ENCODE measurements around the gene CRTC1.
"Not testable (repeated sequence)": the region's sequence is repeated elsewhere in the genome, so short reads cannot be mapped to it uniquely, and the experiment has no call there.

Gene CRTC1

GRCh38 chr19:18669883-18670282 lies 13.6 kb upstream of the CRTC1 start:
- no peak for DNase-seq

- DNase-seq, result no peak
Observed at GRCh38 chr19:18670312-18670711, 13.2 kb upstream of the CRTC1 start.

- DNase-seq, result no peak
Observed at GRCh38 chr19:18671303-18672043, 12.0 kb upstream of the CRTC1 start.

GRCh38 chr19:18672044-18672451 lies 11.4 kb upstream of the CRTC1 start:
- DNase-seq, result no peak

DNA sequence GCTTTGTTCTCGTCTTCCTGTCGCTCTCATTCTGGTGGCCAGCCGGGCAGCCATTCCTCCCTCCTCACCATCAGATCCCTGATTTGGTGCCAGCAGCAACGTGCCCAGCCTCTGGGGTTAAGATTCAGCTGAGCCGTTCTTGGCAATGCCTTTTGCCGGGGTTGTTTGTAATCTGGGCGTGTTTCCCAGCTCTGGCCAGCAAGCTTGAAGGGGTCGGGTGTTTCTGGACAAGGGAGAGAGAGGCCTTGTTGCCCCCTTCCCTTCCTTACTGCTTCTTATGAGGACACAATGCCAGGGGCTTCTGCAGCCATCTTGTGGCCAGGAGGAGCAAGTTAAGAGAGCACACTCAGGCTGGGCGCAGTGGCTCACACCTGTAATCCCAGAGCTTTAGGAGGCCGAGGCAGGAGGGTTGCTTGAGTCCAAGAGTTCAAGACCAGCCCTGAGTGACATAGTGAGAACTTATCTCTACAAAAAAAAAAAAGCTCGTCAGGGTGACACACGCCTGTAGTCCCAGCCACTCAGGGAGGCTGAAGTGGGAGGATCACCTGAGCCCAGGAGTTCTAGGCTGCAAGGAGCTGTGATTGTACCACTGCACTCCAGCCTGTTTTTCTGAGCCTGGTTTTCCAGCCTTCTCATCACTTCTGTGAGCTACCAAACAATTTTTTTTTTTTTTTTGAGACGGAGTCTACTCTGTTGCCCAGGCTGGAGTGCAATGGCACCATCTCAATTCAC lies 10.7 kb upstream of the CRTC1 start:
- DNase-seq, result no peak

DNA sequence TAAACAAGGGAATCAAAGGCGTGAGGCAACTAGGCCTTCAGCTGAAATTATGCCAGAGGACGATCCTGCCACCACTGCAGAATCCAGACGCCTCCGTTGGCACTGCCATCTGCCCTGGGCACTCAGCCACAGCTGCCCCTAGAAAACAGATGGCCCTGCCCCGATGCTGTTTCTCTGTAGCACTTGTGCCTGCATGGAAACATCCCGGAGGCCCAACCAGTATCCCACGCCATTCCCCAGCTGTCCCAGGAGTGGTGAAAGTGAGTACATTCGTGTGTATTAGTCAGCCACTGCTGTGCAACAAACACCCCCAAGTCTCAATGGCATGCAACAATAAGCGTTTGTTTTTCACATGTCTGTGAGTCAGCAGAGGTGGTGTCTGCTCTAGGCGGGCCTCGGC lies 8.9 kb upstream of the CRTC1 start:
- DNase-seq, result no peak

DNA sequence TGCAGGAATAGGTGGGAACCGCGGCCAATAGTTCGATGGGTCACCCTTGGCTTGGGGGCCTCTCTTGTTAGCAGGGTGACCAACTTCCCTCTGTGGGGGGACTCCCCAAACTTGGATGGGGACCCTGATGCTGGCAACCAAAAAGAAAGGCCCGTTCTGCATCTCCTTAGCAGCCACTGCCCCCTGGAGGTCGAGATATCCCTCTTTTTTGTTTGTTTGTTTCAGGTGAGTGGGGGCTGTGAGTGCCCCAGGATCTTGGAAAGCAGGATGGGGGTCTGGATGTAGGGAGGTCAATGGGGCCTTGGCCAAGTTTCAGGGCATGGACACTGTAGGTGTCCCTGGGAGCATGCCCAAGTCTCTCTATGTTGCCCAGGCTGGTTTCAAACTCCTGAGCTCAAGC lies 7.7 kb upstream of the CRTC1 start:
- DNase-seq, result no peak

GRCh38 chr19:18676692-18677091 lies 6.8 kb upstream of the CRTC1 start:
- no peak for DNase-seq

DNA sequence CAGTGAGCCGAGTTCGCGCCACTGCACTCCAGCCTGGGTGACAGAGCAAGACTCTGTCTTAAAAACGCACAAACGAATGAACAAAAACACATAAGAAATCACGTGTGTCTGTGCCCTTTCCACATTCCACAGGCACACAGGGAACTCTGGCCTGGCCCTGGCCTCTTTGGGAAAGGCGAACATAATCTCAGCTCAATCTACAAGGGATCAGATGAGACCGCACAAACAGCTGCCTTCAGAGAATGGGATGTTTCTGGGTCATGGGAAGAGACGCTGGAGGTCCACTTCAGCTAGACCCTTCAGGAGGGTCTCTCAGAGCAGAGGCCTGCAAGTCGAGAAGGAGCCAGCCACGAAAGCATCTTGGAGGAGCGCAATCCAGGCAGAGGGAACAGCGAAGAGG lies 6.3 kb upstream of the CRTC1 start:
- DNase-seq, result no peak

DNA sequence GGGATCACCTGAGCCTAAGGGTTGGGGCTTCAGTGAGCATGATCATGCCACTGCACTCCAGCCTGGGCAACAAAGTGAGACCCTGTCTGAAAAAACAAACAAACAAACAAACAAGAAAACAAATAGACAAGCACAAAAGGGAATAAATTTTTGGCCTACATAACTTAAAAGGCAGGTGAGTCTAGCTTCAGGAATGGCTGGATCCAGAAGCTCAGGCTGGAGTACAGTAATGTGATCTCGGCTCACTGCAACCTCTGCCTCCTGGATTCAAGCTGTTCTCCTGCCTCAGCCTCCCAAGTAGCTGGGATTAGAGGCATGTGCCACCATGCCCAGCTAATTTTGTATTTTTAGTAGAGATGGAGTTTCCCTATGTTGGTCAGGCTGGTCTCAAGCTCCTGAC lies 3.3 kb upstream of the CRTC1 start:
- not testable (repeated sequence) for DNase-seq

- no peak for DNase-seq
Observed at GRCh38 chr19:18682807-18683108, 722 bp upstream of the CRTC1 start.

- no peak for DNase-seq
Observed at GRCh38 chr19:18683958-18684641, 620 bp downstream of the CRTC1 start.

- DNase-seq, result no peak
Observed at GRCh38 chr19:18684642-18684993, 1.1 kb downstream of the CRTC1 start.

- peak; percentile 14 for DNase-seq
Observed at GRCh38 chr19:18685597-18686190, 2.2 kb downstream of the CRTC1 start.

- no peak for DNase-seq
Observed at GRCh38 chr19:18687740-18688465, 4.4 kb downstream of the CRTC1 start.

GRCh38 chr19:18696023-18696422 lies 12.5 kb downstream of the CRTC1 start:
- no peak for DNase-seq

GRCh38 chr19:18697680-18698079 lies 14.2 kb downstream of the CRTC1 start:
- DNase-seq, result no peak

GRCh38 chr19:18698321-18699167 lies 15.1 kb downstream of the CRTC1 start:
- no peak for DNase-seq

- DNase-seq, result no peak
Observed at GRCh38 chr19:18699403-18700054, 16.0 kb downstream of the CRTC1 start.

DNA sequence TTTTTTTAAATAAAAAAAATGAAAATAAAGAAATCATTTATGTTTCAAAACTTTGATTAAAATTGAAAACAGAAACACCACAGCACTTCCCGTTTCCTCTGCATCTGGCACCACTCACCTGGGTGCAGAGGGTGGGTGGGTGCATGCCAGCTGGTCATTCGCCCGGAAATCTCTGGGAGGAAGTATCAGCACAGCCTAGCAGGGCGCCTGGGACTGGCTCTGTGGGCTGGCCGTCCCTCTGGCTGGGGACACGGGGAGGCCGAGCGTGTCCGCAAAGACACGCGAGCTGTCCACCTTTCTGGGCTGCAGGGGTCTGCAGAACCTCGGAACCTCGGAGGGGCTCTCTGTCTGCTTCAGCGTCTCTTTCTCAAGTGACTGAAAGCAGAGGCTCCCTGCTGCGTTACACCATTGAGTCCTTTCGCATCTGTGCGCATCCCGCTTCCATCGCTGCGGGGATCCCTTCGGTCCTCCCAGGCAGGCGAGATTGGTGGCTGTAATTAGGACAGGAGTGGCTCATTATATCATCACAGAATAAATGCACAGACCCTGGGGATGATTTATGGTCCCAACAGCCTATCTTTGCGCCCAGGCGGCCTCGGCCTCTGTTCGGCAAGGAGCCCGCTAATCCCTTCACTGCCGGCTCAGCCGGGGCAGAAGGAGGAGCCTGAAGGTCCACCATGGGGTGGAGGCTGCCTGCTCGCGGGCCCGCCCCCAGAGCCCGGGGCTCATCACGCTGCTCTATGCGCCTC lies 17.2 kb downstream of the CRTC1 start:
- peak; percentile 48 for DNase-seq

- no peak for DNase-seq
Observed at GRCh38 chr19:18701250-18701608, 17.7 kb downstream of the CRTC1 start.
